ENCODE data around the gene FLAD1. TPM values are rescaled to one million over a fixed set of nuclear protein-coding genes. Genes with fewer than 3 reads are reported as not detected.

Gene FLAD1
- total and polyA plus RNA-seq, 7 donors = 17.5 to 36.5 (median 22.8) TPM

DNA sequence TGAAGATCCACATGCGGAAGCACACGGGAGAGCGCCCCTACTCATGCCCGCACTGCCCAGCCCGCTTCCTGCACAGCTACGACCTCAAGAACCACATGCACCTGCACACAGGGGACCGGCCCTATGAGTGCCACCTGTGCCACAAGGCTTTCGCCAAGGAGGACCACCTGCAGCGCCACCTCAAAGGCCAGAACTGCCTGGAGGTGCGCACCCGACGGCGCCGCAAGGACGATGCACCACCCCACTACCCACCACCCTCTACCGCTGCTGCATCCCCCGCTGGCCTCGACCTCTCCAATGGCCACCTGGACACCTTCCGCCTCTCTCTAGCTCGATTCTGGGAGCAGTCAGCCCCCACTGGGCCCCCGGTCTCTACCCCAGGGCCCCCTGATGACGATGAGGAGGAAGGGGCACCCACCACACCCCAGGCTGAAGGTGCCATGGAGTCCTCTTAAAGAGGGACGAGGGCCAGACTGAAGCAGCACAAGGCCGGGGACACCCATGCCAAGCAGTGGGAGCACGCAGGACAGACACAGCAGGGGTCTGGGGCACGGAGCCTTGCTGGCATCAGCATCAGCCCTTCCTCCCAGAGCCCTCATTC, 33.2 kb downstream of the FLAD1 start:
- WGBS, 2 donors = 56 to 60% methylated on average over 26 of the region's 26 CpGs
- peaks cover 0 to 45% (median 35%) of the 10 kb centered on the region in 4 donors for H3K4me1 ChIP-seq
- intact Hi-C loops (cut with DNase I) = no loop called here
- H3K27ac ChIP-seq = peak overlapping the region; percentile 88 to 92 (median 90)
- DNase-seq = peak; percentile 67
- no peaks in the 10 kb centered on the region for H3K9me3 ChIP-seq
- no peaks in the 10 kb centered on the region for H3K27me3 ChIP-seq
- no peak overlapping the region for H3K4me3 ChIP-seq
- TF ChIP-seq POLR2A (IDR thresholded peaks at IDR 0.05) (no peak), EP300 (IDR thresholded peaks at IDR 0.05) (no peak), POLR2AphosphoS5 (IDR thresholded peaks at IDR 0.05) (no peak)
- TF ChIP-seq, protein P1, sequence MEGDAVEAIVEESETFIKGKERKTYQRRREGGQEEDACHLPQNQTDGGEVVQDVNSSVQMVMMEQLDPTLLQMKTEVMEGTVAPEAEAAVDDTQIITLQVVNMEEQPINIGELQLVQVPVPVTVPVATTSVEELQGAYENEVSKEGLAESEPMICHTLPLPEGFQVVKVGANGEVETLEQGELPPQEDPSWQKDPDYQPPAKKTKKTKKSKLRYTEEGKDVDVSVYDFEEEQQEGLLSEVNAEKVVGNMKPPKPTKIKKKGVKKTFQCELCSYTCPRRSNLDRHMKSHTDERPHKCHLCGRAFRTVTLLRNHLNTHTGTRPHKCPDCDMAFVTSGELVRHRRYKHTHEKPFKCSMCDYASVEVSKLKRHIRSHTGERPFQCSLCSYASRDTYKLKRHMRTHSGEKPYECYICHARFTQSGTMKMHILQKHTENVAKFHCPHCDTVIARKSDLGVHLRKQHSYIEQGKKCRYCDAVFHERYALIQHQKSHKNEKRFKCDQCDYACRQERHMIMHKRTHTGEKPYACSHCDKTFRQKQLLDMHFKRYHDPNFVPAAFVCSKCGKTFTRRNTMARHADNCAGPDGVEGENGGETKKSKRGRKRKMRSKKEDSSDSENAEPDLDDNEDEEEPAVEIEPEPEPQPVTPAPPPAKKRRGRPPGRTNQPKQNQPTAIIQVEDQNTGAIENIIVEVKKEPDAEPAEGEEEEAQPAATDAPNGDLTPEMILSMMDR (IDR thresholded peaks at IDR 0.05) = no peak
- H3K36me3 ChIP-seq = peaks cover 0 to 28% (median 9%) of the 10 kb centered on the region in 4 donors

DNA sequence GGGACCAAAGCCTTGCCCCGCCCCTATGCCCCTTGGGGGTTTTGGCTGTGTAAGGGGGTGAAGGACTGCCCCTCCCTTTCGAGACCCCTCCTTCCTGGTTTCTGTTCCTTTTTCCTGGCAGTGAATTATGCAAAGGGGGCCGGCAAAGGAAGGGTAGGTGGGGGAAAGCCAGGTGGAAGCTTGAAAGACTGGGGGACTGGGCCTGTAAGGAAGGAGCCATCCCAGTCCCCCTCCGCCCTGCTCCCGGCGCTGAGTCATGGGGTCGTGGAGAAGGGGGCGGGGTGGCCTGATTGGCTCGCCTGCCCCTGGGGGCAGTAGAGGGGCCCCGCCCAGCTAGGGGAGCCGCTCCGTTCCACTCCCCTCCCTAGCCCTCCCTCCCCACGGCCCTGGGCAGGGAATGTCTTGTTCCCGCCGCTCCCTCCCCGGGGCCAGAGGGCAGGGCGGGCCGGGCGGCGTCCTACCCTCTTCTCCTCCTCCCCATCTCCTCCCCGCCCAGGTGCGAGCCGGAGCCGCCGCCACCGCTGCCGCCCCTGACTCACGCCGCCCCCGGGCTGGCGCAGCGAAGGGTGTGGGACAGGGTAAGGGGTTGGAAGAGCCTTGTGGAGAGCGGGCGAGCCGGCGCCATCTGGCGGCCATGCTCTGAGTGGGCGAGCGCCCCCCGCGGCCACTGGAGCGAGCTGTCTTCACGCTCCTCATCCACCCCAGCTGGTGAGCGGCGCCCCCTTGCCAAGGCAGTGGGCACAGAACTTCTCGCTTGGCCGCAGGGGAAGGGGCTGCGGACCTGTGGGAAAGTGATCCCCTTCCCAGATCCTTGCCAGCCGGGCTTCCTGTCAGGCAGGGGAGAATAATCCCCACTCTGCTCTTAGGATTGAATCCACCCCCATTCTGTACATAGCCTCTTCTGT, 34.1 kb downstream of the FLAD1 start:
- intact Hi-C loops (cut with DNase I) = loop anchor here (1.0 kb wide), 2 partner anchors 42 to 56 kb away; partner anchors contain the start of gene PYGO2
- H3K4me1 ChIP-seq = peaks cover 0 to 35% (median 26%) of the 10 kb centered on the region in 4 donors
- H3K4me3 ChIP-seq = peak overlapping the region; percentile 40 to 58 (median 53)

DNA sequence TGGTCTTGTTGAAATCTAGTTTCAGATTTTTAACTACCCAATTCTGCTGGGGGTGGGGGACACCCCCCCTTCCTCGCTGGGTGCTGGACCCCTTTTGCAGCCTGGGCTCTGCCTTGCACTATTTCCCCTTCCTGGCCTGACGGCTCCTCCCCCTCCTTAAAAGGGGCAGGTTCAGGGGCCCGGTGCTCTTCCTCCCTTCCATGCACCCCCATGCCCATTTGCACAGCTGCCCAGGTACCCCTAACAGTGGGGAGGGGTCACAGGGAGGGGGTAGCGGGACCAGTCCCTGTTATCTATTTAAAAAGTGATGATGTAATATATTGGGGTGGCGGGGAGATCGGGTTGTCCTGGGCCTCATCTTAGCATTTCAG, 34.8 kb downstream of the FLAD1 start:
- Histone ChIP-seq H3K9me3 (no peaks in the 10 kb centered on the region), H3K36me3 (peaks cover 0 to 28% (median 9%) of the 10 kb centered on the region in 4 donors), H3K4me3 (peak overlapping the region; percentile 40 to 58 (median 53)), H3K27me3 (no peaks in the 10 kb centered on the region), H3K27ac (peak overlapping the region; percentile 88 to 92 (median 90)), H3K4me1 (peaks cover 0 to 29% (median 22%) of the 10 kb centered on the region in 4 donors)
- TF ChIP-seq, protein P1 (IDR thresholded peaks at IDR 0.05) = no peak
- TF ChIP-seq POLR2AphosphoS5 (IDR thresholded peaks at IDR 0.05) = no peak
- TF ChIP-seq POLR2A (IDR thresholded peaks at IDR 0.05) = no peak
- 35 to 48% methylated on average over 6 of the region's 6 CpGs for WGBS, 2 donors
- intact Hi-C loops (cut with DNase I) = loop anchor here (1.0 kb wide), 2 partner anchors 43 to 57 kb away; partner anchors contain the start of gene PYGO2
- peak; percentile 69 for DNase-seq

More for the DNA sequence above, 34.1 kb downstream of the FLAD1 start:
- H3K27me3 ChIP-seq = no peaks in the 10 kb centered on the region
- peak in 1 of 2 donors; percentile 39 for TF ChIP-seq POLR2A (IDR thresholded peaks at IDR 0.05)
- TF ChIP-seq EP300 (IDR thresholded peaks at IDR 0.05) = peak in 1 of 4 donors; percentile 74
- TF ChIP-seq POLR2AphosphoS5 (IDR thresholded peaks at IDR 0.05) = peak; percentile 68 to 84 (median 76)
- TF ChIP-seq, protein P1 (IDR thresholded peaks at IDR 0.05) = peak; percentile 99 to 100 (median 100)
- H3K27ac ChIP-seq = peak overlapping the region; percentile 88 to 92 (median 90)
- peaks cover 0 to 28% (median 9%) of the 10 kb centered on the region in 4 donors for H3K36me3 ChIP-seq
- 2 to 3% methylated on average over 49 of the region's 49 CpGs for WGBS, 2 donors
- no peaks in the 10 kb centered on the region for H3K9me3 ChIP-seq
- peak; percentile 97 for DNase-seq

DNA sequence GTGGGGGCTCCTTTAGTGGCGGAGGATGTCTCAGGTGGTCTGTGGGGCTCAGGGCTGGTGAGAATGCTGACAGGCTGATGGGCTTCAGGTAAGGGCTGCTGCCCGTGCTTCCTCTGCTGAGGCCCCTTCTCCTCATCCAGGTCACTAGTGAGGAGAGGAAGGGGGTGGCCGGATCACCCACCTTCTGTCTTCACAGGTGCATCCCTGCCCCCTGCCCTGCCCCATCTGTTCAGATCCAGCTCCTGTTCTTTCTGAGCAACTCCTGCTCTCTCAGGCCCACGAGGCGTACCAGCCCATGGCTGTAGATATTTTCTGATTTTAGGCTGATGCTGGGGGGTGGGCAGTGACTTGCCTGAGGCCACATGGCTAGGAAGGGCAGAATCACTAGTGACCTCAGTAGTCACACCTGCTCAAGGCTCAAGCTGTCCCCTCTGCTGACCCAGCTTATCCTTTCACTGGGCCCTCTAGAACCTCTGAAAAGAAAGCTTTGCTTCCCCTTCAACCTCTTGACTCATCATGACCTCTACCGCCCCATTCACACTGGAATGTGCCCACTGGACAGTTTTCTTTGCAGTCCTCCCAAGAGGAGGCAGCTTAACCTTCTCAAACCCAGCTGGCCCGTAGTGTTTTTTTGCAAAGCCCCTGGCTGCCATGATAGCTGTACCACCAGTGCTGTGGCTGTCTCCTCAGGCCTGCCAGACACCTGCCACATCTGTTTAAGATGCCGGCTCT, 35.6 kb downstream of the FLAD1 start:
- Histone ChIP-seq H3K36me3 (peaks cover 0 to 28% (median 9%) of the 10 kb centered on the region in 4 donors), H3K27ac (peak overlapping the region in 1 of 4 donors; percentile 88), H3K4me3 (no peak overlapping the region), H3K27me3 (no peaks in the 10 kb centered on the region), H3K4me1 (peaks cover 0 to 24% (median 20%) of the 10 kb centered on the region in 4 donors), H3K9me3 (no peaks in the 10 kb centered on the region)
- intact Hi-C loops (cut with DNase I) = no loop called here
- DNase-seq = peak; percentile 63
- WGBS, 2 donors = 89 to 90% methylated on average over 8 of the region's 8 CpGs
- TF ChIP-seq EP300 (IDR thresholded peaks at IDR 0.05) = no peak
- no peak for TF ChIP-seq POLR2AphosphoS5 (IDR thresholded peaks at IDR 0.05)
- no peak for TF ChIP-seq POLR2A (IDR thresholded peaks at IDR 0.05)
- TF ChIP-seq, protein P1 (IDR thresholded peaks at IDR 0.05) = no peak
